ENCODE data around the gene RHBDD2. TPM values are rescaled to one million over a fixed set of nuclear protein-coding genes. Genes with fewer than 3 reads are reported as not detected.
A peak's percentile ranks its signal among the peaks of the same experiment; 100 is the strongest.

Gene RHBDD2
- total and polyA plus RNA-seq, 3 donors from 2014 or later: 106 to 161 (median 109) TPM

DNA sequence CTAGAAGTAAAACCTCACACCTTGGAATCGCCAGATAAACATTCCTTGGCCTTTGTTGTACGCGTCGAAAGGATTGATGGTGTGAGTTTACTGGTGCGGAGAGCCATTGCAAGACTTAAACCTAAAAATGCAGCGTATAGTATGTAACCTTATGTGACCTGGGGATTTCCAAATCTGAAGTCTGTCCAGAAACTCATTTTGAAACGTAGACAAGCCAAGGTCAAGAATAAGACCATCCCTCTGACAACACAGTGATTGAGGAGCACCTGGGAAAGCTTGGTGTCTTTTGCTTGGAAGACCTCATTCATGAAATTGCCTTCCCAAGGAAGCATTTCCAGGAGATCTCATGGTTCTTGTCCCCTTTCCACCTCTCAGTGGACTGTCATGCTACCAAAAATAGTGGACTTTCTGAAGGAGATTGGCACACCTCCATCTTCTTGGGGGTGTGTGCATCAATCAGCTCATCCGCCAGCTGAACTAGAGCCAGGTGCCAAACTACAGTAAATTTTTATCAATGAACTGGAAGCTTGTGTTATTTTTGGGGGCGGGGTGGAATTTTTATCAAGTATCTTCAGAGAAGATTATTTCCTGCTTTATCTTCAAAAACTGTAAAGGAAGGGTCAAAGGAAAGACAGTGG lies 44.3 kb downstream of the RHBDD2 start:
- no peak for DNase-seq
- H3K27ac ChIP-seq: no peak overlapping the region
- WGBS, 2 donors: 80 to 82% methylated on average over 9 of the region's 9 CpGs
- no peaks in the 10 kb centered on the region for H3K36me3 ChIP-seq (ENCODE audit: low read depth, missing control alignments)
- no peaks in the 10 kb centered on the region for H3K9me3 ChIP-seq
- H3K4me1 ChIP-seq: peaks cover 14% of the 10 kb centered on the region
- intact Hi-C loops (cut with DNase I; ENCODE audit: low total_unique reads): no loop called here
- no peaks in the 10 kb centered on the region for H3K27me3 ChIP-seq
- no peak for TF ChIP-seq POLR2A (IDR thresholded peaks at IDR 0.05)
- TF ChIP-seq, protein P1, sequence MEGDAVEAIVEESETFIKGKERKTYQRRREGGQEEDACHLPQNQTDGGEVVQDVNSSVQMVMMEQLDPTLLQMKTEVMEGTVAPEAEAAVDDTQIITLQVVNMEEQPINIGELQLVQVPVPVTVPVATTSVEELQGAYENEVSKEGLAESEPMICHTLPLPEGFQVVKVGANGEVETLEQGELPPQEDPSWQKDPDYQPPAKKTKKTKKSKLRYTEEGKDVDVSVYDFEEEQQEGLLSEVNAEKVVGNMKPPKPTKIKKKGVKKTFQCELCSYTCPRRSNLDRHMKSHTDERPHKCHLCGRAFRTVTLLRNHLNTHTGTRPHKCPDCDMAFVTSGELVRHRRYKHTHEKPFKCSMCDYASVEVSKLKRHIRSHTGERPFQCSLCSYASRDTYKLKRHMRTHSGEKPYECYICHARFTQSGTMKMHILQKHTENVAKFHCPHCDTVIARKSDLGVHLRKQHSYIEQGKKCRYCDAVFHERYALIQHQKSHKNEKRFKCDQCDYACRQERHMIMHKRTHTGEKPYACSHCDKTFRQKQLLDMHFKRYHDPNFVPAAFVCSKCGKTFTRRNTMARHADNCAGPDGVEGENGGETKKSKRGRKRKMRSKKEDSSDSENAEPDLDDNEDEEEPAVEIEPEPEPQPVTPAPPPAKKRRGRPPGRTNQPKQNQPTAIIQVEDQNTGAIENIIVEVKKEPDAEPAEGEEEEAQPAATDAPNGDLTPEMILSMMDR (IDR thresholded peaks at IDR 0.05): no peak
- no peak overlapping the region for H3K4me3 ChIP-seq

DNA sequence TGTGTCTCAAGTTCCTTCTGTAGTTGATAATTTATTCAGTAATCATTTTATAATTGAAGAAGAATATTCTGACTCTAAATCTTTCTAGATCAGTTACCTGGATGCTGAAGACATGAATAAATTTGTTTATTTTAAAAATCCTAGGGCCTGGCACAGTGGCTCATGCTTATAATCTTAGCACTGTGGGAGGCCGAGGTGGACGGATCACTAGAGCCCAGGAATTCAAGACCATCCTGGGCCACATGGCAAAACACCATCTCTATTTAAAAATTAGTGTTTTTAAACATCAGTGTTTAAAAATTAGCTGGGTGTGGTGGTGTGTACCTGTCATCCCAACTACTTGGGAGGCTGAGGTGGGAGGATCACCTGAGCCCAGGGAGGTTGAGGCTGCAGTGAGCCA lies 45.4 kb downstream of the RHBDD2 start:
- WGBS, 2 donors: 87 to 90% methylated on average over 2 of the region's 2 CpGs
- Histone ChIP-seq H3K4me3 (no peak overlapping the region), H3K4me1 (peaks cover 2% of the 10 kb centered on the region), H3K9me3 (no peaks in the 10 kb centered on the region), H3K27me3 (no peaks in the 10 kb centered on the region), H3K36me3 (ENCODE audit: low read depth, missing control alignments) (no peaks in the 10 kb centered on the region), H3K27ac (no peak overlapping the region)
- no peak for DNase-seq
- intact Hi-C loops (cut with DNase I; ENCODE audit: low total_unique reads): no loop called here
- TF ChIP-seq POLR2A (IDR thresholded peaks at IDR 0.05): no peak
- TF ChIP-seq, protein P1 (IDR thresholded peaks at IDR 0.05): no peak

DNA sequence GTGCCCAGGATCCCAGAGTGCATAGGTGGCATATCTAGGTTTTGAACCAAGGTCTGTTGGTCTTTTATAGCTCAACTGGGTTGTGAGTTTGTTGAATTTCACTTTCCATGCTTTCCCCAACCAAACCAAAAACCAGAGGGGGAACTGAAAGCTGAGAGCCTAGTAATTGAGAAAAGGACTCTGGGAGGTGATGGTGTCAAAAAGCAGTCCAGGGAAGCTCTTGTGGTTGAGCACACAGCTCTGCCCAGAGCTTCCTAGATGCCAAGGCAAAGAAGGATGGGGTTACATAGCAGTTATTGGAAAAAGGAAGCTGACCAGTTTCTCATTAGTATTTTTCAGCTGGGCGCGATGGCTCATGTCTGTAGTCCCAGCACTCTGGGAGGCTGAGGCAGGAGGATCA lies 46.1 kb downstream of the RHBDD2 start:
- H3K27me3 ChIP-seq: no peaks in the 10 kb centered on the region
- DNase-seq: no peak
- H3K27ac ChIP-seq: peak overlapping the region in 1 of 2 donors; percentile 43
- H3K9me3 ChIP-seq: no peaks in the 10 kb centered on the region
- no peaks in the 10 kb centered on the region for H3K36me3 ChIP-seq (ENCODE audit: low read depth, missing control alignments)
- H3K4me1 ChIP-seq: no peaks in the 10 kb centered on the region
- H3K4me3 ChIP-seq: no peak overlapping the region
- intact Hi-C loops (cut with DNase I; ENCODE audit: low total_unique reads): no loop called here
- 89 to 95% methylated on average over 2 of the region's 2 CpGs for WGBS, 2 donors
- TF ChIP-seq, protein P1 (IDR thresholded peaks at IDR 0.05): no peak
- TF ChIP-seq POLR2A (IDR thresholded peaks at IDR 0.05): no peak

DNA sequence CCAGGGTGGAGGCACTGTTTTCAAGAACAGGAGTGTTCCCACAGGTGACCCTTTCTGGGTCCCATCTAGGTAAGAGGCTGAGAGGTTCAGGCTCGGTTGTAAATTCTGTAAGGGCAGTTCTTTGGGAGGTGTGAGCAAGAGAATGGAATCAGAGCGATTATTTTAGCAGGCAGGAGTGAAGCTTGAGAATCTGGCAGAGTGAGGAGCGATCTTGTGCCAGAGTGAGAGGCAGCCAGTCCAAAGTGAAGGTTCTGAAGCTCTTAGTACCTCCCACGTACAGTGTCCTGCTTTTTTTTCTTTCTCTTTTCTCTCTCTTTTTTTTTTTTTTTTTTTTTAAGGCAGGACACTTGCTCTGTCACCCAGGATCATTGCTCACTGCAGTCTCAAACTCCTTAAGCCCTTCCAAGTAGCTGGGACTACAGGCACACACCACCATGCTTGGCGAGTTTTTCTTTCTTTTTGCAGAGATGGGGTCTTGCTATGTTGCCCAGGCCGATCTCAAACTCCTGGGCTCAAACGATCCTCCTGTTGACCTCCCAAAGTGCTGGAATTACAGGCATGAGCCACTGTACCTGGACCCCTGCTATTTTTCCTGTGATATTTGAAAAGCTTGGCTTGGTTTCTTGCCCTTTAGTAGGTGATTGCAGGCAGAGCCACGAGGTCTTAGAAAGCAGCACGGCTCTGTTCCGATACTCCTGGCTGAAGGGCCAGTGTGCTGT lies 47.0 kb downstream of the RHBDD2 start:
- no peaks in the 10 kb centered on the region for H3K4me1 ChIP-seq
- WGBS, 2 donors: 56 to 70% methylated on average over 10 of the region's 10 CpGs
- TF ChIP-seq, protein P1 (IDR thresholded peaks at IDR 0.05): no peak
- TF ChIP-seq POLR2A (IDR thresholded peaks at IDR 0.05): no peak
- peak overlapping the region in 1 of 2 donors; percentile 43 for H3K27ac ChIP-seq
- H3K4me3 ChIP-seq: no peak overlapping the region
- no peaks in the 10 kb centered on the region for H3K36me3 ChIP-seq (ENCODE audit: low read depth, missing control alignments)
- intact Hi-C loops (cut with DNase I; ENCODE audit: low total_unique reads): no loop called here
- peak; percentile 57 for DNase-seq
- no peaks in the 10 kb centered on the region for H3K9me3 ChIP-seq
- H3K27me3 ChIP-seq: no peaks in the 10 kb centered on the region
